Activated CD4-positive, alpha-beta T cell treated with anti-CD3 and anti-CD28 coated beads for 48 hours (primary cell): ENCODE measurements around the gene OR2L8.

ENCODE experiments used
- DNase-seq: peaks from one replicate; pipeline ENCODE4 v3.0.0-alpha.2; 2020

Gene OR2L8

GRCh38 chr1:247948558-247948957 lies at the start of gene OR2L8:
Gene OR2L8, plus strand, starts transcription at chr1:247948858. Its CDS starts 0 bp downstream, at chr1:247948858.
- no peak for DNase-seq

- DNase-seq, result no peak
These were observed 44.5 kb upstream of the OR2L8 start for GRCh38 chr1:247904122-247904521.

- no peak for DNase-seq
These were observed 43.5 kb upstream of the OR2L8 start for GRCh38 chr1:247905181-247905580.

- peak; percentile 18 for DNase-seq
These were observed 42.7 kb upstream of the OR2L8 start for GRCh38 chr1:247905910-247906503.

GRCh38 chr1:247906504-247907047 lies 42.1 kb upstream of the OR2L8 start:
- DNase-seq, result no peak

- DNase-seq, result no peak
These were observed 39.9 kb upstream of the OR2L8 start for GRCh38 chr1:247908766-247909165.

GRCh38 chr1:247913786-247914185 lies 34.9 kb upstream of the OR2L8 start:
- no peak for DNase-seq

- DNase-seq, result no peak
These were observed 33.6 kb upstream of the OR2L8 start for GRCh38 chr1:247914941-247915662.

GRCh38 chr1:247919952-247920351 lies 28.7 kb upstream of the OR2L8 start, which contains the start of gene OR2T8:
Gene OR2T8, plus strand, starts transcription at chr1:247920252. Its CDS starts 766 bp downstream, at chr1:247921018.
- DNase-seq, result no peak

- no peak for DNase-seq
These were observed 24.7 kb upstream of the OR2L8 start for GRCh38 chr1:247923941-247924340.

GRCh38 chr1:247924868-247925267 lies 23.8 kb upstream of the OR2L8 start, which contains the start of gene OR2AJ1:
Gene OR2AJ1, plus strand, starts transcription at chr1:247924889. Its CDS starts 8,880 bp downstream, at chr1:247933769.
- no peak for DNase-seq

GRCh38 chr1:247933989-247934388 lies 14.7 kb upstream of the OR2L8 start:
- no peak for DNase-seq

GRCh38 chr1:247935781-247936180 lies 12.9 kb upstream of the OR2L8 start:
- DNase-seq, result no peak

GRCh38 chr1:247936415-247936814 lies 12.2 kb upstream of the OR2L8 start:
- no peak for DNase-seq

GRCh38 chr1:247936965-247937734 lies 11.5 kb upstream of the OR2L8 start:
- peak; percentile 98 for DNase-seq

GRCh38 chr1:247942624-247943023 lies 6.0 kb upstream of the OR2L8 start:
- DNase-seq, result no peak

- no peak for DNase-seq
These were observed 4.8 kb downstream of the OR2L8 start for GRCh38 chr1:247953408-247953807.

GRCh38 chr1:247961791-247962190 lies 13.1 kb downstream of the OR2L8 start:
- no peak for DNase-seq

GRCh38 chr1:247962911-247963588 lies 14.4 kb downstream of the OR2L8 start:
- no peak for DNase-seq

- no peak for DNase-seq
These were observed 16.3 kb downstream of the OR2L8 start, which contains the start of gene OR2AK2 for GRCh38 chr1:247964933-247965332. Gene OR2AK2, plus strand, starts transcription at chr1:247965233. Its CDS starts 144 bp downstream, at chr1:247965377.

GRCh38 chr1:247966532-247967204 lies 18.0 kb downstream of the OR2L8 start:
- no peak for DNase-seq

GRCh38 chr1:247992986-247993385 lies 44.3 kb downstream of the OR2L8 start:
- DNase-seq, result no peak
